LNCaP clone FGC (cell line): ENCODE data around the gene RSRC1.
A peak's percentile ranks its signal among the peaks of the same experiment; 100 is the strongest.
"Not testable (repeated sequence)": the region's sequence is repeated elsewhere in the genome, so short reads cannot be mapped to it uniquely, and the experiment has no call there.

Experiments
- DNase-seq: peaks from one replicate; pipeline ENCODE4 v3.0.0-alpha.2; 2011; ENCODE audit warnings: low read depth
- H3K4me3 ChIP-seq: 2 replicates; pipeline ENCODE4 v1.5.1; 2011; ENCODE audit warnings: mild to moderate bottlenecking, low read depth, low read length, control low read depth
- TF ChIP-seq, protein P1 (sequence below): IDR thresholded peaks from 2 replicates; pipeline ENCODE4 v1.5.1; 2012; ENCODE audit warnings: mild to moderate bottlenecking; ENCODE audit not compliant: control insufficient read depth, insufficient read depth; ENCODE audit errors: extremely low read depth

The RSRC1 gene, protein sequence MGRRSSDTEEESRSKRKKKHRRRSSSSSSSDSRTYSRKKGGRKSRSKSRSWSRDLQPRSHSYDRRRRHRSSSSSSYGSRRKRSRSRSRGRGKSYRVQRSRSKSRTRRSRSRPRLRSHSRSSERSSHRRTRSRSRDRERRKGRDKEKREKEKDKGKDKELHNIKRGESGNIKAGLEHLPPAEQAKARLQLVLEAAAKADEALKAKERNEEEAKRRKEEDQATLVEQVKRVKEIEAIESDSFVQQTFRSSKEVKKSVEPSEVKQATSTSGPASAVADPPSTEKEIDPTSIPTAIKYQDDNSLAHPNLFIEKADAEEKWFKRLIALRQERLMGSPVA

DNA sequence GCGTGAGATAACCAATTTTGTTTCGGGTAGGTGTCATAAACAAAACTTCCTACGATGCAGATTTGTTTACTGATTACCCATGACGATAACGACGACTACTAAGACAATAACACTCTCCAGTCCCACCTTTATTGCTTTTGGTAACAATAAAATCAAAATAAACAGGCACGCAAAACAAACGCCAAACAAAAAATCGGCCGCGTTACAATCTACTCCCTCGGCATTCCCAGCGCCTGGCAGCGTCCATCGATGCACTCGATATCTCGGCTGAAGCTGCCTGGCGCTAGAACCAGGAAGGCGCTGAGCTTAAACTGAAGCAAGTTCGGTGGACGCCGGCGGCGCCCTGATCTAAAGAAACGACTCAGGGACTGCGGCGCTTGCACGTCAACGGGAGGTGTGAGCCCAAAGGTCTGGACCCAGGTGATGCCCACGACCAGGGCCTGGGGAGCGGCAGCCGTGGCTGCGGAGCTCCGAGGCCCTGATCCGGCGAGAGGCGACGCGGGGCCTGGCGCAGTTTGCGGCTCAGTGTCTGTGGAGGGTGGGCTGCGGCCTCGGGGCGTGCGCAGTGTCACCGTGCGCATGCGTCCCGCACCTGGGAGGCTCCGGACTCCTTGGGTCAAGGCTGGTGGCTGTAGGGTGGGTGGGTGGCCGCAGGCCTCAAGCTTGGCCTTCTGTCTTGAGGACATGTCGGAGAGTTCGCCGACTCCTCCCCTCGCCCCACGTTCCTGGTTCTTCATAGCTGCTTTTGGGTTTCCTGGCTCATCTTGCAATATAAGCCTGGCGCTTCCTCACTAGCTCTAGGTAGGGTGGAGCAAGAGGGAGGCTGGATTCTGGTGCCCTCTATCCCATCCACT, at the start of gene RSRC1:
Gene RSRC1 (plus strand): TSS at position 286 of the 854 bp plus-strand sequence. CDS start 12,016 bp downstream, outside the sequence.
- TF ChIP-seq, protein P1, sequence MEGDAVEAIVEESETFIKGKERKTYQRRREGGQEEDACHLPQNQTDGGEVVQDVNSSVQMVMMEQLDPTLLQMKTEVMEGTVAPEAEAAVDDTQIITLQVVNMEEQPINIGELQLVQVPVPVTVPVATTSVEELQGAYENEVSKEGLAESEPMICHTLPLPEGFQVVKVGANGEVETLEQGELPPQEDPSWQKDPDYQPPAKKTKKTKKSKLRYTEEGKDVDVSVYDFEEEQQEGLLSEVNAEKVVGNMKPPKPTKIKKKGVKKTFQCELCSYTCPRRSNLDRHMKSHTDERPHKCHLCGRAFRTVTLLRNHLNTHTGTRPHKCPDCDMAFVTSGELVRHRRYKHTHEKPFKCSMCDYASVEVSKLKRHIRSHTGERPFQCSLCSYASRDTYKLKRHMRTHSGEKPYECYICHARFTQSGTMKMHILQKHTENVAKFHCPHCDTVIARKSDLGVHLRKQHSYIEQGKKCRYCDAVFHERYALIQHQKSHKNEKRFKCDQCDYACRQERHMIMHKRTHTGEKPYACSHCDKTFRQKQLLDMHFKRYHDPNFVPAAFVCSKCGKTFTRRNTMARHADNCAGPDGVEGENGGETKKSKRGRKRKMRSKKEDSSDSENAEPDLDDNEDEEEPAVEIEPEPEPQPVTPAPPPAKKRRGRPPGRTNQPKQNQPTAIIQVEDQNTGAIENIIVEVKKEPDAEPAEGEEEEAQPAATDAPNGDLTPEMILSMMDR, result no peak
- peak; percentile 80 for DNase-seq
- H3K4me3 ChIP-seq, result peak within 1 kb of the TSS; percentile 82

DNA sequence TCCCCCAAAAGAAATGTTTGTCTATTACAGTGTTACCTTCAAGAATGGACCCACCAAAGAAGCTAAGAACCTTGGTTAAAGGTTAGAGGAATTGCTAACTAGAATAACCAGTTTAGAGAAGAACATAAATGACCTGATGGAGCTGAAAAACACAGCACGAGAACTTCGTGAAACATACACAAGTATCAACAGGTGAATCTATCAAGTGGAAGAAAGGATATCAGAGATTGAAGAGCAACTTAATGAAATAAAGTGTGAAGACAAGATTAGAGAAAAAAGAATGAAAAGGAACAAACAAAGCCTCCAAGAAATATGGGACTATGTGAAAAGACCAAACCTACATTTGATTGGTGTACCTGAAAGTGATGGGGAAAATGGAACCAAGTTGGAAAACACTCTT, 44.3 kb upstream of the RSRC1 start:
- not testable (repeated sequence) for H3K4me3 ChIP-seq, DNase-seq

DNA sequence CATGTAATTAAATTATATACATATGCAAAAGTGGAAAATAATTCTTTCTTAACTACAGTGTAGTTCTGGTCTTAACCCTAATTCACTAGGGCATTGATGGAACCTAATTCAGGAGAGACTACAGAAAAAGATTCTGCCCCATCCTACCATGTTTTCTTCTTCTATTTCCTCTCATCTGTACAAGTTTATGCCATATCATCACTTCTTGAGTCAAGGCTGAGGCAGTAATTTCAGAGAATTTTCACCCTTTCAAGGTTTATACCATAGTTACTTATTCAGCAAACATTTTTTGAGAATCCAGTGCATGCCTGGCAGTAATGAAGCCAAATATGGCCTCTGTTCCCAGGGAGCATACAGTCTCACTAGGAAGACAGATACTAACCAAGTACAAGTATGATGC, 37.1 kb upstream of the RSRC1 start:
- TF ChIP-seq, protein P1, result no peak
- no peak overlapping the region for H3K4me3 ChIP-seq
- no peak for DNase-seq

DNA sequence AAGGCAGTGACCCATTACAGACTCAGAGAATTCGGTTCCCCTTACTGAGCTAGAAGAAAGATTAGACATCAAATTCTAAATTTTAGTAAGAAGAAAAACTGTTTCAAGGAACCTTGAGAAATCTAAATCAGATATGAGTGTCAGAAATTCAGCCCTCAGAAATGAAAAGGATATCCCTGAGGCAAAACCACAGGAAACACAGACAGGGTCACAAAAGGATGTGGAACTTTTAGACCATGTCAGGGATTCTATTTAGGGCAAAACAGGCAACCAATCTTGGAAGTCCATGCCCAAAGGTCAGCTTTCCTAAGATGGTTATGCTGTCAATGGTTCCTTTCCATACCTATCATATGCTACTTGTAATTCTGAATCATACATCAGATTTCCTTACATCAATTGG, 35.3 kb upstream of the RSRC1 start:
- DNase-seq, result no peak
- no peak overlapping the region for H3K4me3 ChIP-seq
- TF ChIP-seq, protein P1, result no peak

DNA sequence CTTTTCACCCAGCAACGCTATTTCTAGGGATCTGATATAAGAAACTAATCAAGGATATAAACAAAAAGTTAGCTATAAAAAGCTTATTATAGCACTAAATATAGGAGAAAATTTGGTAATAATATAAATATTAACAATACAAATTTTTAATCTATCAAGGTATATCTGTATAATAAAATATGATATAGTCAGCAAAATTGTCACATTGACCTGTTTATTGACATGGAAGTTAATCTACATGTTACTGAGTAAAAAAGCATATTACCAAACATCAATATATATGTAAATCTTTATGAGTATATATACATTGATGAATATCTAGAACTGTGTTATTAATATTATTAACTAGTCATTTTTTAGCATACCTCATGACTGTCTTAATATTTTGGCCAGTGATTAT, 30.3 kb upstream of the RSRC1 start:
- TF ChIP-seq, protein P1, result no peak
- no peak for DNase-seq
- H3K4me3 ChIP-seq, result no peak overlapping the region

DNA sequence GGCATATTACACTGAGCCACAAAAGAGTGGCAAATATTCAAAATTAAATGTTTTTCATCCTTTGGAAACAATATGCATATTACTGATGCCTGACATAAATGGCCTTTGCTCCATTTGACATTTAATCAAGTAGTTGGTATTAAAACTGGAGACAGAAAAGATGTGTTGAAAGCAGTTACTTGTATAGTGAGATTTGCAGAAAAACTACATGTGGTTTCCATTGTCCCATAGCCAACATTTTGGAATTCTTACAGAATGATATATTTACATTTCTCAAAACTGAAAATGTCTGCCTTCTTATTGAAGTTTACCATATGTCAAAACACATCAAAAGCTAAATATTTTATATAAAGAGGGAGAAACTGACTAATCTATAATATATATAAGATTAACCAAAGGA, 25.2 kb upstream of the RSRC1 start:
- H3K4me3 ChIP-seq, result no peak overlapping the region
- DNase-seq, result no peak
- TF ChIP-seq, protein P1, result no peak

DNA sequence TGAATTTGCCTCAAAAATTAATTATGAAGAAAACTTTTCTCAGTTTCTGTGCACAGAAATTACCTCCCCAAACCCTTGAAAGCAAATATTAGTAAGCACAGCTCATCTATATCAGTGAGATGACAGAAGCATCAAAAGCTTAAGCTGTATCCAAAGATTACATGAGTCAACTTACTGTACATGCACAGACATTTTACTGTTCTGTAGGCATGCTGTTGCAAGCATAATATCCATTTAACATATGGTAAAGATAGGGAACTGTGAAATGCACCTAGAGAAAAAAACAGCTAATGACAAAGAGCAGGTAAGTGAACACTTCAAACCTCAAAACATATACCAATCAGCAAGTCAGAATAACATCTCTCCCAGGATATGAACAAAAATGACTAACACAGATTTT, 24.5 kb upstream of the RSRC1 start:
- no peak for DNase-seq
- TF ChIP-seq, protein P1, result no peak
- no peak overlapping the region for H3K4me3 ChIP-seq
